Measurements from ENCODE around the gene POGLUT3. TPM values are rescaled to one million over a fixed set of nuclear protein-coding genes. Genes with fewer than 3 reads are reported as not detected.

Gene POGLUT3
- total and polyA plus RNA-seq, 2 of the 8 experiments (the other 6 are each of a cell fraction or from before 2014, with no cell fraction given), result 4.7 to 17.4 TPM

- Histone ChIP-seq H3K14ac (ENCODE audit: insufficient read length) (no peak overlapping the region), H3K4me3 (ENCODE audit: extremely low read depth in 1 of 4, insufficient read depth in 2 of 4, low read depth in 3 of 4, low read length in 4 of 4) (no peak overlapping the region), H2BK120ac (replicated peaks; ENCODE audit: low read depth, low read length) (no peak overlapping the region), H4K20me1 (replicated peaks in 1 of 2; ENCODE audit: control insufficient read depth in 1 of 2, insufficient read depth in 2 of 2, low read length in 2 of 2) (no peaks in the 10 kb centered on the region), H3K4me1 (replicated peaks in 1 of 4; ENCODE audit: control insufficient read depth in 3 of 4, insufficient read depth in 4 of 4, low read length in 3 of 4) (no peaks in the 10 kb centered on the region), H2BK12ac (ENCODE audit: low read depth, low read length) (no peak overlapping the region), H2AK5ac (ENCODE audit: low read depth, low read length) (no peak overlapping the region), H3K9me3 (ENCODE audit: insufficient read depth in 2 of 2, low read depth in 1 of 2, low read length in 1 of 2) (no peaks in the 10 kb centered on the region), H3K27me3 (replicated peaks in 1 of 4; ENCODE audit: control insufficient read depth in 3 of 4, extremely low read depth in 1 of 4, insufficient read depth in 3 of 4, low read length in 3 of 4) (peaks cover 0 to 1% (median 0%) of the 10 kb centered on the region in 4 experiments; a peak in 1 of 7 replicates), H3K36me3 (ENCODE audit: control insufficient read depth in 2 of 4, insufficient read depth in 4 of 4, low read length in 3 of 4) (no peaks in the 10 kb centered on the region), H4K5ac (ENCODE audit: insufficient read length, low read depth, low read length) (no peak overlapping the region), H3K4ac (replicated peaks; ENCODE audit: insufficient read length, low read depth, low read length) (no peak overlapping the region), H2BK20ac (ENCODE audit: low read length) (no peak overlapping the region), H3K23ac (ENCODE audit: insufficient read length) (no peak overlapping the region), H3K56ac (replicated peaks; ENCODE audit: insufficient read length, low read depth, low read length) (no peak overlapping the region), H4K91ac (replicated peaks; ENCODE audit: insufficient read length, low read length) (no peak overlapping the region), H4K8ac (ENCODE audit: extremely low read depth, insufficient read depth, low read length) (no peak overlapping the region), H3K27ac (ENCODE audit: low read depth, low read length) (no peak overlapping the region), H2BK5ac (ENCODE audit: low read depth, low read length) (no peak overlapping the region), H3K9ac (replicated peaks in 1 of 4; ENCODE audit: extremely low read depth in 1 of 4, low read depth in 3 of 4, low read length in 3 of 4) (no peak overlapping the region), H2AFZ (ENCODE audit: low read length) (no peak overlapping the region), H3K18ac (ENCODE audit: extremely low read depth, low read length) (no peak overlapping the region), H2BK15ac (ENCODE audit: low read length) (no peak overlapping the region), H3K79me2 (ENCODE audit: control insufficient read depth in 1 of 2, insufficient read depth in 2 of 2, low read length in 2 of 2) (no peaks in the 10 kb centered on the region), H3K4me2 (ENCODE audit: insufficient read depth in 1 of 2, low read depth in 2 of 2, low read length in 2 of 2) (no peak overlapping the region), H3K23me2 (ENCODE audit: low read depth, low read length) (no peaks in the 10 kb centered on the region), H3K79me1 (ENCODE audit: low read depth, low read length) (no peaks in the 10 kb centered on the region)
- POLR2A ChIA-PET (ENCODE audit: partially characterized antibody), result no interaction called here
- WGBS, 2 experiments (ENCODE audit: extremely low coverage in 1 of 2, insufficient coverage in 1 of 2, insufficient read length in 1 of 2, insufficient replicate concordance in 2 of 2, low coverage in 1 of 2, low lambda C conversion rate in 2 of 2, missing lambda C conversion rate in 1 of 2), result 93% methylated on average over 4 of the region's 4 CpGs; no CpG with 5 or more reads in 1 of the 2 experiments
- CTCF ChIA-PET (ENCODE audit: partially characterized antibody), result interaction anchor here (0.6 to 1.3 kb wide), 2 partner anchors 9 to 406 kb away, joined by 3 read pairs; no protein-coding TSS in a partner anchor
- DNase-seq (ENCODE audit: low read depth in 1 of 2, low spot score in 2 of 2), result no peak
- no peak for FAIRE-seq
- TF ChIP-seq TBP (IDR thresholded peaks at IDR 0.05; ENCODE audit: low read depth, low read length) (no peak), TAF1 (IDR thresholded peaks at IDR 0.05; ENCODE audit: low read depth, low read length) (no peak), PHF8 (conservative IDR thresholded peaks at IDR 0.05; ENCODE audit: low read depth, low read length) (no peak), POU5F1 (IDR thresholded peaks at IDR 0.05; ENCODE audit: low read depth, low read length) (no peak), SIRT6 (IDR thresholded peaks at IDR 0.05; ENCODE audit: low read length) (no peak), ZNF274 (IDR thresholded peaks at IDR 0.05; ENCODE audit: borderline replicate concordance, extremely low read depth, low read length) (no peak), SAP30 (IDR thresholded peaks at IDR 0.05; ENCODE audit: insufficient read depth, insufficient replicate concordance, low read length) (no peak), RNF2 (IDR thresholded peaks at IDR 0.05; ENCODE audit: borderline replicate concordance, low read depth, low read length, missing control alignments, poor library complexity, severe bottlenecking) (no peak)
Observed at GRCh38 chr11:108538502-108538901, 40.3 kb upstream of the POGLUT3 start.
